Measurements from ENCODE around the gene ITIH3.

Gene ITIH3

DNA sequence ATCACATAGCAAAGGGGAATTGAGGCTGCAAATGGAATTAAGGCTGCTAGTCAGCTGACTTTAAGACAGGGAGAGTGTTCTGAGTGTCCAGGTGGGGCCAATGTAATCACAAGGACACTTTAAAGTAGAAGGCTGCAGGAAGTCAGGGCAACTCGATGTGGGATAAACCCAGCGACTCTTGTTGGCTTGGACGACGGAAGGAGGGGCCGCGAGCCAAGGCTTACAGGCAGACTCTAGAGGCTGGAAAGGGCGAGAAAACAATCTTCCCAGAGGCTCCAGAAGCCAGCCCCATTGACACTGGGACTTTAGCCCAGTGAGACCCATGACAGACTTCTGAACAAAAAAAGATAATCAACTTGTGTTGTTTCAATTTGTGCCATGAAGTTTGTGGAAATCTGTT, 53.1 kb downstream of the ITIH3 start:
- no peak for TF ChIP-seq CTCF (IDR thresholded peaks at IDR 0.05; ENCODE audit: extremely low read depth, missing control alignments)

GRCh38 chr3:52848617-52849016, 54.0 kb downstream of the ITIH3 start:
- no peak for TF ChIP-seq CTCF (IDR thresholded peaks at IDR 0.05; ENCODE audit: extremely low read depth, missing control alignments)
- no peak for DNase-seq (ENCODE audit: low spot score)

More for the DNA sequence above, 53.1 kb downstream of the ITIH3 start:
- DNase-seq (ENCODE audit: low spot score), result no peak

GRCh38 chr3:52849656-52850055, 55.1 kb downstream of the ITIH3 start:
- DNase-seq (ENCODE audit: low spot score), result no peak
- no peak for TF ChIP-seq CTCF (IDR thresholded peaks at IDR 0.05; ENCODE audit: extremely low read depth, missing control alignments)

GRCh38 chr3:52851348-52851747, 56.8 kb downstream of the ITIH3 start:
- TF ChIP-seq CTCF (IDR thresholded peaks at IDR 0.05; ENCODE audit: extremely low read depth, missing control alignments), result peak; percentile 60
- DNase-seq (ENCODE audit: low spot score), result peak; percentile 68

- no peak for DNase-seq (ENCODE audit: low spot score)
- no peak for TF ChIP-seq CTCF (IDR thresholded peaks at IDR 0.05; ENCODE audit: extremely low read depth, missing control alignments)
Observed at GRCh38 chr3:52852419-52852818, 57.8 kb downstream of the ITIH3 start.

- no peak for TF ChIP-seq CTCF (IDR thresholded peaks at IDR 0.05; ENCODE audit: extremely low read depth, missing control alignments)
- DNase-seq (ENCODE audit: low spot score), result no peak
Observed at GRCh38 chr3:52854013-52854412, 59.4 kb downstream of the ITIH3 start.

GRCh38 chr3:52856666-52857065, 62.1 kb downstream of the ITIH3 start:
- no peak for DNase-seq (ENCODE audit: low spot score)
- no peak for TF ChIP-seq CTCF (IDR thresholded peaks at IDR 0.05; ENCODE audit: extremely low read depth, missing control alignments)

Measured in GM20000 (cell line).